WTC11 (cell line): Measurements from ENCODE around the gene PLCD1. TPM values are rescaled to one million over a fixed set of nuclear protein-coding genes. Genes with fewer than 3 reads are reported as not detected.

Experiments used
- ATAC-seq: fragments of 200-7000 bp; cut with Tn5 transposase; 2 replicates; pipeline ENCODE4 v1.10.0; 2021; ENCODE audit warnings: mild to moderate bottlenecking, moderate library complexity
- CTCF ChIA-PET: fragments of 300-600 bp; sonication (Branson Sonifier 250); formaldehyde crosslinking; loops from one replicate; lab custom pipeline; 2021; ENCODE audit warnings: antibody characterized with exemption; lab: Charles Lee
- POLR2A ChIA-PET: fragments of 350-600 bp; sonication (Branson Sonifier 250); formaldehyde crosslinking; loops from one replicate; lab custom pipeline; 2021; ENCODE audit warnings: antibody characterized with exemption; lab: Charles Lee
- DNase-seq: peaks from one replicate; pipeline ENCODE4 v3.0.0; 2021; ENCODE audit warnings: low spot score
- H3K27ac Mint-ChIP-seq: 2 replicates; pipeline ENCODE4 v1.8.0; 2021; ENCODE audit warnings: mixed read lengths
- H3K27me3 Mint-ChIP-seq: 2 replicates; pipeline ENCODE4 v1.8.0; 2021; ENCODE audit warnings: low read depth, mild to moderate bottlenecking, moderate library complexity, mixed read lengths
- H3K36me3 Mint-ChIP-seq: 2 replicates; pipeline ENCODE4 v1.8.0; 2021; ENCODE audit warnings: mixed read lengths
- H3K4me1 Mint-ChIP-seq: 2 replicates; pipeline ENCODE4 v1.8.0; 2022; ENCODE audit warnings: mixed read lengths
- H3K4me3 Mint-ChIP-seq: 2 replicates; pipeline ENCODE4 v1.8.0; 2021; ENCODE audit warnings: mild to moderate bottlenecking, moderate library complexity, mixed read lengths
- H3K9me3 Mint-ChIP-seq: 2 replicates; pipeline ENCODE4 v1.8.0; 2021; ENCODE audit warnings: mixed read lengths
- ATF3 ChIP-seq: sonication (generic); formaldehyde crosslinking; conservative IDR thresholded peaks from 2 replicates; pipeline ENCODE4 v1.8.1; 2022; ENCODE audit warnings: mild to moderate bottlenecking, missing genetic modification reagents
- ETV6 ChIP-seq: sonication (generic); formaldehyde crosslinking; IDR thresholded peaks from 2 replicates; pipeline ENCODE4 v1.8.1; 2022; ENCODE audit warnings: mild to moderate bottlenecking, missing genetic modification reagents
- FOXJ3 ChIP-seq: sonication (generic); formaldehyde crosslinking; IDR thresholded peaks from 2 replicates; pipeline ENCODE4 v1.9.0; 2021; ENCODE audit warnings: missing genetic modification reagents, mild to moderate bottlenecking, borderline replicate concordance
- FOXK1 ChIP-seq: sonication (generic); formaldehyde crosslinking; IDR thresholded peaks from 2 replicates; pipeline ENCODE4 v1.8.0; 2022; ENCODE audit warnings: mild to moderate bottlenecking, moderate library complexity, missing genetic modification reagents
- FOXP1 ChIP-seq: sonication (generic); formaldehyde crosslinking; IDR thresholded peaks from 2 replicates; pipeline ENCODE4 v1.8.0; 2022; ENCODE audit warnings: missing genetic modification reagents, mild to moderate bottlenecking, moderate library complexity, borderline replicate concordance
- JAZF1 ChIP-seq: fragments of 250-450 bp; sonication (Bioruptor Pico); IDR thresholded peaks from 2 replicates; pipeline ENCODE4 v1.9.0; 2021; ENCODE audit warnings: moderate library complexity, mild to moderate bottlenecking, inconsistent platforms
- MLX ChIP-seq: sonication (generic); formaldehyde crosslinking; IDR thresholded peaks from 2 replicates; pipeline ENCODE4 v1.8.1; 2023; ENCODE audit warnings: mild to moderate bottlenecking, missing genetic modification reagents, moderate library complexity
- NFYB ChIP-seq: sonication (generic); formaldehyde crosslinking; conservative IDR thresholded peaks from 2 replicates; pipeline ENCODE4 v1.8.0; 2022; ENCODE audit warnings: low read depth, missing genetic modification reagents
- NR1H2 ChIP-seq: sonication (generic); formaldehyde crosslinking; IDR thresholded peaks from 2 replicates; pipeline ENCODE4 v1.9.0; 2021; ENCODE audit warnings: mild to moderate bottlenecking, moderate library complexity, missing genetic modification reagents
- NR2C2 ChIP-seq: sonication (generic); formaldehyde crosslinking; IDR thresholded peaks from 2 replicates; pipeline ENCODE4 v1.8.0; 2022; ENCODE audit warnings: mild to moderate bottlenecking, missing genetic modification reagents
- NR3C1 ChIP-seq: sonication (generic); formaldehyde crosslinking; conservative IDR thresholded peaks from 2 replicates; pipeline ENCODE4 v1.8.1; 2023; ENCODE audit warnings: low read depth, mild to moderate bottlenecking, missing genetic modification reagents
- PRDM15 ChIP-seq: sonication (generic); formaldehyde crosslinking; IDR thresholded peaks from 2 replicates; pipeline ENCODE4 v1.8.0; 2022; ENCODE audit warnings: missing genetic modification reagents
- SOX15 ChIP-seq: fragments of 250-450 bp; sonication (Bioruptor Pico); IDR thresholded peaks from 2 replicates; pipeline ENCODE4 v1.9.0; 2021; ENCODE audit warnings: mild to moderate bottlenecking
- STAT6 ChIP-seq: sonication (generic); formaldehyde crosslinking; conservative IDR thresholded peaks from 2 replicates; pipeline ENCODE4 v1.8.1; 2023; ENCODE audit warnings: mild to moderate bottlenecking, low read depth, missing genetic modification reagents, moderate library complexity
- TCF7 ChIP-seq: sonication (generic); formaldehyde crosslinking; IDR thresholded peaks from 2 replicates; pipeline ENCODE4 v1.8.0; 2022; ENCODE audit warnings: mild to moderate bottlenecking, low read depth, missing genetic modification reagents, moderate library complexity
- USF2 ChIP-seq: sonication (generic); formaldehyde crosslinking; IDR thresholded peaks from 2 replicates; pipeline ENCODE4 v1.8.1; 2023; ENCODE audit warnings: mild to moderate bottlenecking, missing genetic modification reagents, moderate library complexity
- ZBTB21 ChIP-seq: sonication (generic); formaldehyde crosslinking; IDR thresholded peaks from 2 replicates; pipeline ENCODE4 v1.8.1; 2023; ENCODE audit warnings: mild to moderate bottlenecking, missing genetic modification reagents, borderline replicate concordance
- ZNF138 ChIP-seq: sonication (generic); formaldehyde crosslinking; conservative IDR thresholded peaks from 2 replicates; pipeline ENCODE4 v1.8.1; 2022; ENCODE audit warnings: mild to moderate bottlenecking, moderate library complexity, missing genetic modification reagents
- ZNF263 ChIP-seq: sonication (generic); formaldehyde crosslinking; IDR thresholded peaks from 2 replicates; pipeline ENCODE4 v1.8.1; 2022; ENCODE audit warnings: low read depth, mild to moderate bottlenecking, moderate library complexity, missing genetic modification reagents
- ZNF396 ChIP-seq: fragments of 250-450 bp; sonication (Bioruptor Pico); IDR thresholded peaks from 2 replicates; pipeline ENCODE4 v1.8.0; 2021; ENCODE audit warnings: mild to moderate bottlenecking, moderate library complexity, borderline replicate concordance
- ZNF512 ChIP-seq: sonication (generic); formaldehyde crosslinking; IDR thresholded peaks from 2 replicates; pipeline ENCODE4 v1.8.1; 2022; ENCODE audit warnings: missing genetic modification reagents, borderline replicate concordance
- ZNF671 ChIP-seq: fragments of 250-450 bp; sonication (Bioruptor Pico); IDR thresholded peaks from 2 replicates; pipeline ENCODE4 v1.8.0; 2021; ENCODE audit warnings: mild to moderate bottlenecking
- total RNA-seq: library from RNA; stranded (reverse); gene quantifications from 3 replicates; pipeline ENCODE4 v1.2.3, GENCODE V29; 2021
- TF ChIP-seq, protein P1 (sequence below): sonication (generic); formaldehyde crosslinking; IDR thresholded peaks from 2 replicates; pipeline ENCODE4 v1.8.0; 2022; ENCODE audit warnings: mild to moderate bottlenecking, missing genetic modification reagents

The PLCD1 gene
- total RNA-seq, 1 experiment from 2014 or later: 29.9 TPM

DNA sequence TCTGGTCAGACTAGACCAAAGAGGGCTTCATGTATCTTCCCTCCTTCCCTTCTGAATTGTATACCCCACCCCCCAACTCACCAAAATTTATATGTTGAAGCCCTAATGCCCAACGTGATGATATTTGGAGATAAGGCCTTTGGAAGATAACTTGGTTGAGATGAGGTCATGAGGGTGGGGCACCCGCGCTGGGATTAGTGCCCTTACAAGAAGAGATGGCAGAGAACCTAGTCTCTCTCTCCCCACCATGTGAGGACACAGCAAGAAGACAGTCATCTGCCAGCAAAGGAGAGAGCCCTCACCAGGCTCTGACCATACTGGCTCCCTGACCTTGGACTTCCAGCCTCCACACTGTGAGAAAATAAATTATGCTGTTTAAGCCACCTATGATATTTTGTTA lies 13.5 kb downstream of the PLCD1 start (continued):
- TF ChIP-seq ZNF671 (CRISPR knock-in tag) (no peak), ZNF138 (CRISPR knock-in tag) (no peak), NR2C2 (CRISPR knock-in tag) (no peak), ZNF396 (CRISPR knock-in tag) (no peak), SOX15 (no peak), JAZF1 (CRISPR knock-in tag) (no peak)

- POLR2A ChIA-PET: no interaction called here
- no peak for TF ChIP-seq FOXJ3 (CRISPR knock-in tag)
- no peak for TF ChIP-seq ETV6 (CRISPR knock-in tag)
- TF ChIP-seq NFYB (CRISPR knock-in tag): no peak
- TF ChIP-seq ZNF263: no peak
- no peak for TF ChIP-seq ZNF512 (CRISPR knock-in tag)
- TF ChIP-seq, protein P1, sequence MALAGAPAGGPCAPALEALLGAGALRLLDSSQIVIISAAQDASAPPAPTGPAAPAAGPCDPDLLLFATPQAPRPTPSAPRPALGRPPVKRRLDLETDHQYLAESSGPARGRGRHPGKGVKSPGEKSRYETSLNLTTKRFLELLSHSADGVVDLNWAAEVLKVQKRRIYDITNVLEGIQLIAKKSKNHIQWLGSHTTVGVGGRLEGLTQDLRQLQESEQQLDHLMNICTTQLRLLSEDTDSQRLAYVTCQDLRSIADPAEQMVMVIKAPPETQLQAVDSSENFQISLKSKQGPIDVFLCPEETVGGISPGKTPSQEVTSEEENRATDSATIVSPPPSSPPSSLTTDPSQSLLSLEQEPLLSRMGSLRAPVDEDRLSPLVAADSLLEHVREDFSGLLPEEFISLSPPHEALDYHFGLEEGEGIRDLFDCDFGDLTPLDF (CRISPR knock-in tag): no peak
- TF ChIP-seq MLX: no peak
- TF ChIP-seq TCF7 (CRISPR knock-in tag): no peak
- TF ChIP-seq ATF3 (CRISPR knock-in tag): no peak
- TF ChIP-seq ZBTB21: no peak
- no peak for TF ChIP-seq NR1H2 (CRISPR knock-in tag)
- TF ChIP-seq, all 79 proteins: peak for 0
- ATAC-seq: no peak
- Mint-ChIP-seq H3K4me3 (no peak overlapping the region), H3K4me1 (no peaks in the 10 kb centered on the region), H3K27me3 (no peaks in the 10 kb centered on the region), H3K27ac (no peak overlapping the region), H3K36me3 (peaks cover 31% of the 10 kb centered on the region), H3K9me3 (0 out of 2 replicates have a peak, but pooled peaks cover 3% of the 10 kb centered on the region)
- CTCF ChIA-PET: no interaction called here
- no peak for DNase-seq
Measured at GRCh38 chr3:38015485-38015884, 14.0 kb downstream of the PLCD1 start.

DNA sequence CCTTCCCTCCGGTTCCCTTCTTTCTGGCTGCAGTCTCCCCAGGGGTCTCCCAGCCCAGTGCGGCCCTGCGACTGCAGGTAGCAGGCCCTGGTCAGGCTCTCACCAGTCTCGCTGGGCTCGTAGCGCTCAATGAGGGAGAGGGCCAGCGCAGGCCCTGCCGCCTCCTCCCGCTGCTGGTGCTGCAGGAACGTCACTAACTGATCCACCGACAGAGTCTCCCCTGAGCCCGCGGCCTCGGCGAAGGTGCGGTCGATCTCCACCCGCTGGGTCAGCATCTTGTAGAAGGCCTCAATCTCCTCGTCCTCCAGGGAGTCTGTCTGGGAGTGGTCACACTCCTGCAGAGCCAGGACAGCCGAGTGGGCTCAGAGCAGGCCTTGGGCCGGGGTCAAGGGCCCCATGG lies 18.3 kb downstream of the PLCD1 start:
- Mint-ChIP-seq H3K4me1 (no peaks in the 10 kb centered on the region), H3K27me3 (no peaks in the 10 kb centered on the region), H3K9me3 (0 out of 2 replicates have a peak, but pooled peaks cover 2% of the 10 kb centered on the region), H3K4me3 (no peak overlapping the region), H3K27ac (no peak overlapping the region), H3K36me3 (peaks cover 31% of the 10 kb centered on the region)
- no peak for ATAC-seq
- ChIA-PET POLR2A (no interaction called here), CTCF (interaction anchor here (0.7 to 1.9 kb wide), 4 partner anchors 9 to 44 kb away, joined by 3 to 8 read pairs (median 5); no protein-coding TSS in a partner anchor)
- no peak for DNase-seq
- no peak for TF ChIP-seq PRDM15
- TF ChIP-seq FOXP1 (CRISPR knock-in tag): no peak
- no peak for TF ChIP-seq STAT6
- TF ChIP-seq USF2 (CRISPR knock-in tag): no peak
- no peak for TF ChIP-seq JAZF1 (CRISPR knock-in tag)
- no peak for TF ChIP-seq NR3C1 (CRISPR knock-in tag)
- no peak for TF ChIP-seq FOXK1 (CRISPR knock-in tag)
